A549 (cell line): ENCODE measurements around the gene ALG12. TPM values are rescaled to one million over a fixed set of nuclear protein-coding genes. Genes with fewer than 3 reads are reported as not detected.
A peak's percentile ranks its signal among the peaks of the same experiment; 100 is the strongest.

Source experiments
- ATAC-seq, 2 experiments: fragments of 200-7000 bp in 1 of 2; fragments of >200 bp in 1 of 2; cut with Nextera tagmentation in 1 of 2; cut with Tn5 transposase in 1 of 2; 3 replicates each; pipeline versions ENCODE4 v1.8.0 to v1.9.1; 2018 to 2020; ENCODE audit warnings: mild to moderate bottlenecking in 1 of 2, moderate library complexity in 1 of 2
- CTCF ChIA-PET: fragments of 300-600 bp; sonication (Branson Sonifier 250); formaldehyde crosslinking; extraction: SDS; loops from one replicate; lab custom pipeline; 2021; ENCODE audit warnings: antibody characterized with exemption, inconsistent platforms; lab: Yijun Ruan, JAX
- POLR2A ChIA-PET: fragments of 350-600 bp; formaldehyde crosslinking; extraction: SDS; loops from one replicate; lab custom pipeline; 2021; ENCODE audit warnings: antibody characterized with exemption, inconsistent platforms; lab: Yijun Ruan, JAX
- DNase-seq, 2 experiments: peaks; one replicate each; pipeline versions ENCODE4 v3.0.0 to v3.0.0-alpha.2; 2011 to 2016; ENCODE audit warnings: low read depth in 1 of 2, low spot score in 1 of 2
- FAIRE-seq: peaks from 2 replicates; lab custom pipeline; 2011; peaks lifted over from hg19 to GRCh38; lab: Jason Lieb, UNC
- H3K27ac ChIP-seq, 2 experiments: fragments of >200 bp; sonication (Bioruptor Twin); formaldehyde crosslinking; 3 replicates each; pipeline ENCODE4 v1.5.1; 2016 to 2017
- H3K4me1 ChIP-seq: fragments of >200 bp; sonication (Bioruptor Twin); formaldehyde crosslinking; 3 replicates; pipeline ENCODE4 v1.6.1; 2016
- H3K4me2 ChIP-seq: fragments of >200 bp; sonication (Bioruptor Twin); formaldehyde crosslinking; 3 replicates; pipeline ENCODE4 v1.6.1; 2016
- H3K4me3 ChIP-seq: fragments of >200 bp; sonication (Bioruptor Twin); formaldehyde crosslinking; 3 replicates; pipeline ENCODE4 v1.5.1; 2016
- H3K9me3 ChIP-seq: fragments of >200 bp; sonication (Bioruptor Twin); formaldehyde crosslinking; 3 replicates; pipeline ENCODE4 v1.6.1; 2016
- ATOH8 ChIP-seq: fragments of 250-450 bp; sonication (Bioruptor Pico); IDR thresholded peaks from 2 replicates; pipeline ENCODE4 v1.5.0; 2020; ENCODE audit warnings: low read depth, mild to moderate bottlenecking, moderate library complexity
- EP300 ChIP-seq, 2 experiments: fragments of >200 bp; sonication (Bioruptor Twin); formaldehyde crosslinking; IDR thresholded peaks; 2 replicates in 1 of 2; 3 replicates in 1 of 2; pipeline ENCODE4 v1.6.1; 2016 to 2017
- FOXS1 ChIP-seq: fragments of 250-450 bp; sonication (Bioruptor Pico); IDR thresholded peaks from 2 replicates; pipeline ENCODE4 v1.5.0; 2020; ENCODE audit warnings: mild to moderate bottlenecking, moderate library complexity
- HEYL ChIP-seq: fragments of 250-450 bp; sonication (Bioruptor Pico); IDR thresholded peaks from 2 replicates; pipeline ENCODE4 v1.8.0; 2021; ENCODE audit warnings: mild to moderate bottlenecking, moderate library complexity
- HOXA7 ChIP-seq: fragments of 250-450 bp; sonication (Bioruptor Pico); IDR thresholded peaks from 2 replicates; pipeline ENCODE4 v1.5.0; 2020; ENCODE audit warnings: mild to moderate bottlenecking, moderate library complexity
- HOXB13 ChIP-seq: fragments of 250-450 bp; sonication (Bioruptor Pico); IDR thresholded peaks from 2 replicates; pipeline ENCODE4 v1.5.0; 2020; ENCODE audit warnings: low read depth, mild to moderate bottlenecking, moderate library complexity
- MAX ChIP-seq: IDR thresholded peaks from 2 replicates; pipeline ENCODE4 v1.6.1; 2012
- MAZ ChIP-seq: fragments of 150-350 bp; IDR thresholded peaks from 2 replicates; pipeline ENCODE4 v1.6.1; 2014; ENCODE audit warnings: antibody characterized with exemption, low read depth, low read length, borderline replicate concordance
- NPAS2 ChIP-seq: fragments of 250-450 bp; sonication (Bioruptor Pico); IDR thresholded peaks from 2 replicates; pipeline ENCODE4 v1.8.0; 2022; ENCODE audit warnings: mild to moderate bottlenecking, moderate library complexity, borderline replicate concordance
- NR3C1 ChIP-seq: fragments of >200 bp; sonication (Bioruptor Twin); formaldehyde crosslinking; IDR thresholded peaks from 3 replicates; pipeline ENCODE4 v1.6.1; 2017
- PHF8 ChIP-seq: fragments of 200-600 bp; sonication (generic); IDR thresholded peaks from 2 replicates; pipeline ENCODE4 v1.6.1; 2016; ENCODE audit warnings: low read depth, mild to moderate bottlenecking, antibody characterized with exemption, moderate library complexity, borderline replicate concordance
- POLR2AphosphoS2 ChIP-seq: conservative IDR thresholded peaks from 2 replicates; pipeline ENCODE4 v1.6.1; 2012; ENCODE audit warnings: low read length, improper control_type of control experiment, inconsistent platforms
- REST ChIP-seq: fragments of 200-600 bp; sonication (generic); IDR thresholded peaks from 2 replicates; pipeline ENCODE4 v1.6.1; 2016; ENCODE audit warnings: antibody characterized with exemption, mild to moderate bottlenecking, moderate library complexity
- RNF2 ChIP-seq: fragments of 200-600 bp; sonication (generic); IDR thresholded peaks from 2 replicates; pipeline ENCODE4 v1.6.1; 2016; ENCODE audit warnings: low read depth, mild to moderate bottlenecking, antibody characterized with exemption, moderate library complexity, borderline replicate concordance
- SREBF2 ChIP-seq: fragments of 450-650 bp; IDR thresholded peaks from 2 replicates; pipeline ENCODE4 v1.6.1; 2014; ENCODE audit warnings: mild to moderate bottlenecking, moderate library complexity
- TFCP2L1 ChIP-seq: fragments of 250-450 bp; sonication (Bioruptor Pico); IDR thresholded peaks from 2 replicates; pipeline ENCODE4 v1.5.0; 2021; ENCODE audit warnings: mild to moderate bottlenecking
- ZC3H11A ChIP-seq: fragments of 450-650 bp; IDR thresholded peaks from 2 replicates; pipeline ENCODE4 v1.6.1; 2014; ENCODE audit warnings: antibody characterized with exemption, mild to moderate bottlenecking
- WGBS: methylation state at CpG from one replicate; pipeline ENCODE4 v1.1.6; 2017; ENCODE audit errors: missing lambda C conversion rate; 5-methylcytosine and 5-hydroxymethylcytosine counted together
- polyA plus RNA-seq, 4 experiments: library from polyadenylated mRNA; depleted of rRNA in 3 of 4; stranded (reverse); fragments of >200 nt; fragmentation: RNase III in 1 of 4; extraction: RNeasy Plus Mini Kit Qiagen cat#74134 plus additional on column Dnase treatment in 1 of 4; gene quantifications; 2 replicates in 3 of 4; 3 replicates in 1 of 4; pipeline ENCODE4 v1.2.3, GENCODE V29; 2011 to 2017
- TF ChIP-seq, protein P1 (sequence below): fragments of 150-350 bp; IDR thresholded peaks from 2 replicates; pipeline ENCODE4 v1.6.1; 2014; ENCODE audit warnings: low read depth, mild to moderate bottlenecking, low read length
- TF ChIP-seq, protein P2 (sequence below): fragments of 450-650 bp; IDR thresholded peaks from 2 replicates; pipeline ENCODE4 v1.6.1; 2014; ENCODE audit warnings: antibody characterized with exemption

ALG12 gene
- polyA plus RNA-seq, 2 of the 4 experiments (the other 2 are of a cell fraction), result 4.4 to 7.7 TPM

- FAIRE-seq (no peak), DNase-seq (no peak), ATAC-seq (no peak)
- H3K4me3 ChIP-seq, result no peak overlapping the region
- H3K9me3 ChIP-seq, result no peaks in the 10 kb centered on the region
- peak overlapping the region in 1 of 2 experiments; percentile 96; a peak in 3 of 6 replicates for H3K27ac ChIP-seq
- H3K4me1 ChIP-seq, result peaks cover 52% of the 10 kb centered on the region
- ChIA-PET CTCF (interaction anchor here (1.7 kb wide), 1 partner anchor 63 kb away, joined by 9 read pairs; no protein-coding TSS in a partner anchor), POLR2A (no interaction called here)
- TF ChIP-seq, protein P1, sequence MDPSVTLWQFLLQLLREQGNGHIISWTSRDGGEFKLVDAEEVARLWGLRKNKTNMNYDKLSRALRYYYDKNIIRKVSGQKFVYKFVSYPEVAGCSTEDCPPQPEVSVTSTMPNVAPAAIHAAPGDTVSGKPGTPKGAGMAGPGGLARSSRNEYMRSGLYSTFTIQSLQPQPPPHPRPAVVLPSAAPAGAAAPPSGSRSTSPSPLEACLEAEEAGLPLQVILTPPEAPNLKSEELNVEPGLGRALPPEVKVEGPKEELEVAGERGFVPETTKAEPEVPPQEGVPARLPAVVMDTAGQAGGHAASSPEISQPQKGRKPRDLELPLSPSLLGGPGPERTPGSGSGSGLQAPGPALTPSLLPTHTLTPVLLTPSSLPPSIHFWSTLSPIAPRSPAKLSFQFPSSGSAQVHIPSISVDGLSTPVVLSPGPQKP, result no peak
- TF ChIP-seq HOXB13 (CRISPR knock-in tag) (no peak), NPAS2 (CRISPR knock-in tag) (no peak), MAZ (no peak), POLR2AphosphoS2 (no peak), FOXS1 (CRISPR knock-in tag) (no peak), RNF2 (no peak), MAX (no peak), PHF8 (no peak), TFCP2L1 (CRISPR knock-in tag) (no peak), NR3C1 (no peak), HOXA7 (CRISPR knock-in tag) (no peak), SREBF2 (no peak), HEYL (CRISPR knock-in tag) (no peak), REST (no peak), ZC3H11A (no peak), EP300 (IDR thresholded peaks at IDR 0.05) (no peak), ATOH8 (CRISPR knock-in tag) (no peak)
- TF ChIP-seq, protein P2, sequence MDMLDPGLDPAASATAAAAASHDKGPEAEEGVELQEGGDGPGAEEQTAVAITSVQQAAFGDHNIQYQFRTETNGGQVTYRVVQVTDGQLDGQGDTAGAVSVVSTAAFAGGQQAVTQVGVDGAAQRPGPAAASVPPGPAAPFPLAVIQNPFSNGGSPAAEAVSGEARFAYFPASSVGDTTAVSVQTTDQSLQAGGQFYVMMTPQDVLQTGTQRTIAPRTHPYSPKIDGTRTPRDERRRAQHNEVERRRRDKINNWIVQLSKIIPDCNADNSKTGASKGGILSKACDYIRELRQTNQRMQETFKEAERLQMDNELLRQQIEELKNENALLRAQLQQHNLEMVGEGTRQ, result no peak
- no peak overlapping the region for H3K4me2 ChIP-seq
- WGBS, result 91% methylated on average over 4 of the region's 18 CpGs
Observed at GRCh38 chr22:49967706-49968208, 49.5 kb upstream of the ALG12 start.
